K562 (cell line): ENCODE results near the gene TTC21A. TPM values are rescaled to one million over a fixed set of nuclear protein-coding genes. Genes with fewer than 3 reads are reported as not detected.

ENCODE experiments used
- CREB3L1 ChIP-seq: fragments of 450-650 bp; IDR thresholded peaks from 2 replicates; pipeline ENCODE4 v1.6.1; 2014; ENCODE audit warnings: low read depth, mild to moderate bottlenecking, moderate library complexity, borderline replicate concordance
- E4F1 ChIP-seq: fragments of 250-450 bp; sonication (Bioruptor Pico); IDR thresholded peaks from 2 replicates; pipeline ENCODE4 v1.5.0; 2021; ENCODE audit warnings: mild to moderate bottlenecking, borderline replicate concordance
- ELK3 ChIP-seq: fragments of 450-650 bp; formaldehyde crosslinking; IDR thresholded peaks from 2 replicates; pipeline ENCODE4 v1.4.0; 2020; ENCODE audit warnings: mild to moderate bottlenecking
- MLLT1 ChIP-seq, 2 experiments: fragments of 450-650 bp; IDR thresholded peaks; 2 replicates each; pipeline ENCODE4 v1.6.1; 2016
- RAD21 ChIP-seq, 2 experiments: fragments of 250-450 bp in 1 of 2; fragments of 450-650 bp in 1 of 2; sonication (Bioruptor Pico) in 1 of 2; formaldehyde crosslinking in 1 of 2; IDR thresholded peaks in 1 of 2; conservative IDR thresholded peaks in 1 of 2; 2 replicates each; pipeline versions ENCODE4 v1.4.0 to v1.8.0; 2020 to 2022; ENCODE audit warnings: mild to moderate bottlenecking in 2 of 2, moderate library complexity in 1 of 2
- RBM14 ChIP-seq: fragments of 200-400 bp; formaldehyde crosslinking; IDR thresholded peaks from 2 replicates; pipeline ENCODE4 v1.6.1; 2018; ENCODE audit warnings: low read depth, mild to moderate bottlenecking, low read length, moderate library complexity, borderline replicate concordance; ENCODE audit not compliant: insufficient read depth
- TAL1 ChIP-seq: fragments of 450-650 bp; IDR thresholded peaks from 2 replicates; pipeline ENCODE4 v1.6.1; 2016; ENCODE audit warnings: mild to moderate bottlenecking
- ZBTB2 ChIP-seq: fragments of 450-650 bp; IDR thresholded peaks from 2 replicates; pipeline ENCODE4 v1.6.1; 2016; ENCODE audit warnings: antibody characterized with exemption
- ZNF217 ChIP-seq: sonication (generic); formaldehyde crosslinking; IDR thresholded peaks from 2 replicates; pipeline ENCODE4 v1.8.0; 2022; ENCODE audit warnings: mild to moderate bottlenecking, missing genetic modification reagents
- ZNF253 ChIP-seq: fragments of 250-450 bp; sonication (Bioruptor Pico); conservative IDR thresholded peaks from 2 replicates; pipeline ENCODE4 v1.6.1; 2021; ENCODE audit warnings: mild to moderate bottlenecking
- polyA plus RNA-seq, 8 experiments: library from polyadenylated mRNA; depleted of rRNA in 4 of 8; stranded (reverse) in 5 of 8; unstranded in 3 of 8; fragments of >200 nt; fragmentation: Nextera tagmentation in 2 of 8; fragmentation: Illumina TruSeq in 1 of 8; extraction: Ambion mirVana in 2 of 8; extraction: Trizol in 1 of 8; gene quantifications; 2 replicates each; pipeline versions ENCODE4 v1.2.1 to v1.2.3, GENCODE V29; 2011 to 2014; ENCODE audit warnings: inconsistent platforms in 1 of 8, missing spikeins in 1 of 8
- total RNA-seq, 7 experiments: library from RNA; depleted of rRNA in 6 of 7; stranded (reverse); fragments of >200 nt in 6 of 7; fragmentation: Illumina TruSeq in 2 of 7; extraction: Trizol in 2 of 7; gene quantifications; 2 replicates each; pipeline versions ENCODE4 v1.2.1 to v1.2.3, GENCODE V29; 2011 to 2021; ENCODE audit warnings: low replicate concordance in 1 of 7

Gene TTC21A
- total and polyA plus RNA-seq, 9 of the 15 experiments (the other 6 are each of a cell fraction or from before 2014, with no cell fraction given) = 0.22 to 1.4 (median 0.70) TPM

GRCh38 chr3:39164414-39164813 is 56.9 kb downstream of the TTC21A start (continued):
- TF ChIP-seq CREB3L1 (no peak), MLLT1 (IDR thresholded peaks at IDR 0.05) (no peak), ZNF253 (CRISPR knock-in tag) (no peak), ZBTB2 (no peak), ZNF217 (CRISPR knock-in tag) (no peak), TAL1 (no peak), RBM14 (no peak), RAD21 (CRISPR knock-in tag; conservative IDR thresholded peaks at IDR 0.05 in 1 of 2, IDR thresholded peaks at IDR 0.05 in 1 of 2) (no peak), ELK3 (CRISPR knock-in tag) (no peak), E4F1 (CRISPR knock-in tag) (no peak)
- TF ChIP-seq, all 486 proteins: peak for 0
